ENCODE measurements around the gene UAP1L1.
A peak's percentile ranks its signal among the peaks of the same experiment; 100 is the strongest.

Gene UAP1L1

DNA sequence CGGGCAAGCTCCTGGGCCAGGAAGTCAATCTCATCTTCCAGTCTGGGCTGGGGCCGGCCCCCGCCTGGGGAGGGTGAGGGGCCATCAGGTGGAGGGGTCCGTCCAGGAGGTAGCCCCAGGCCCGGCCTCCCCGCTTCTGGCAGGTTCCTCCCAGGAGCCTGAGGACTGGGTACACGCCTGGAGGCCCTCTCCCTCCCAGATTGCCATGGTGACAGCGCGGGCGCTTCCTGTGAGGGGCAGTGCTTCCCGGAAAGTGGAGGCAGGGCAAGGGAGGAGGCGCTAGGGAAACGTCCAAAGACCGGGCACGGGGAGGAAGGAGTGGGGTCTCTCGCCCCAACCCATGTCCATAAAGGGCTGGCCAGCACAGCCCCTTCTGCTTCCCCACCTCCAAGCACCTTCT, 36.2 kb upstream of the UAP1L1 start:
- no peak for DNase-seq (ENCODE audit: low read depth)

GRCh38 chr9:137042751-137043727, 34.3 kb upstream of the UAP1L1 start:
- no peak for DNase-seq (ENCODE audit: low read depth)

GRCh38 chr9:137044037-137044436, 33.3 kb upstream of the UAP1L1 start:
- no peak for DNase-seq (ENCODE audit: low read depth)

GRCh38 chr9:137044502-137045177, 32.7 kb upstream of the UAP1L1 start:
- DNase-seq (ENCODE audit: low read depth), result no peak

DNA sequence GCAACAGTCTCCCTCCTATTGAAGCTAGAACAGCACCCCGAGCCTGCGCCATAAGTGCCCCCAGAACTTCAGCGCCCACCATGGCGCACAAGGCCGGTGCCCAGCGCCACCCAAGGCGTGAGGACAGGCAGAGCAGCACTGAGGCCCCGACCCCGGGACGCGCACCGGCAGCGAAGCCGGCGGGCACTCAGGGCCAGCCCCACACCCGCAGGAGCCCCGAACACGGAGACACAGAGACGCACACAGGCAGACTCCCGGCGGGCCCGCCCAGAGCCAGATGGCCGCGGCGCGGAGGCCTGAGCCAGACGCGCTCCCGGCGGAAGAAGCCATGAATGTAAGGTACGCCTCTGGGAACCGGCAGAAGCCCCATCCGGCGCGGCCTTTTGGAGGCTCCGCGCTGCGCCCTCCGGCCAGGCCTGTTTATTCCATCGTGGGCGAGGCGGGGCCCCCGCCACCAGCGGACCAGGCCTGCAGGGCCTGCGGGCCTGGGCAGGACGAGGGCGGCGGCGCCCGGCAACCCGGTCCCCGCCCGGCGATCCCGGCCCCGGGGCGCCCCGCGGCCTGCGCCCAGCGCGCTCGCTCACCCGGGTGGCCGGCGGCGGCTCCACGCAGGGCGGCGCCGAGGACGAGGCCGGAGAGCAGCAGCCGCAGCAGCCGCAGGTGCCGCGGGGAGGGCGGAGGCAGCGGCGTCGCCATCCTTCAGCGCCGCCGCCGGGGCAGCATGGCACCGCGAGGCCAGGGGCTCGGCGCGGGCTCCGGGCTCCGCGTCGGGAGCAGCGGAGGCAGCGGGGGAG, 31.8 kb upstream of the UAP1L1 start:
- DNase-seq (ENCODE audit: low read depth), result no peak

DNA sequence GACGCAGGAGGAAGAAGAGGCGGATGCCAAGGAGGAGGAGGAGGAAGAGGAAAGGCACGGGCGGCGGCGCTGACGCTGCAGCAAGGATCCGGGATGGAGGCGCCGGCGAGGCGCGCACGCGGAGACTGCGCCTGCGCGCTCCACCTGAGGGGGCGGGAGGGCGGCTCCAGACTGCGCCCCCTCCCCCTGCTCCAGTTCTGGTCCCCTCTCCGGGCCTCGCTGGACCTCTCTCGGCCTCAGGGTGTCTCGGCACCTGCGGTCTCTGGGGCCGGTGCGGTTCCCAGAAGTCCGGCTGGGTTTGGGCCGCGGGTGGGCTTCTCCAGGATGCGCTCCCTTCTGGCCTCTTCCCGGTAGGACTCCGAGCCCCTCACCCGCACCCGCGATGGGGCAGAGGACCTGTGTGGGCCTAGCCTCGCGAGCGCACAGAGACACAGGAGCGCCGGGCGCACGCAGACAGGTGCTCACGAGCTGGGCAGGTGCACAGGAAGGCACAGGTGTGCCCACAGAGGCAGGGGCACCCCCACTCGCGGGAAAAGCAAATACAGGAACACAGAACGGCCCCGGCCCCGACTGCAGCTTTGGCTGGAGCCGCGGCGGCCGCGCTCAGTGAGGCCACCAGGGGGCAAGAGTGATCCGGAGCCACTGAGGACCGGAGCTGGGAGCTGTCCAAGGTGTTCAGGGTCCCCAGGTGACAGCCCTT, 31.1 kb upstream of the UAP1L1 start, which contains the start of gene NPDC1:
Gene NPDC1 (minus strand): TSS at position 90 of the 700 bp plus-strand sequence. CDS start 188 bp downstream, outside the sequence.
- DNase-seq (ENCODE audit: low read depth), result peak; percentile 72

- DNase-seq (ENCODE audit: low read depth), result no peak
Observed at GRCh38 chr9:137048655-137049543, 28.4 kb upstream of the UAP1L1 start.

DNA sequence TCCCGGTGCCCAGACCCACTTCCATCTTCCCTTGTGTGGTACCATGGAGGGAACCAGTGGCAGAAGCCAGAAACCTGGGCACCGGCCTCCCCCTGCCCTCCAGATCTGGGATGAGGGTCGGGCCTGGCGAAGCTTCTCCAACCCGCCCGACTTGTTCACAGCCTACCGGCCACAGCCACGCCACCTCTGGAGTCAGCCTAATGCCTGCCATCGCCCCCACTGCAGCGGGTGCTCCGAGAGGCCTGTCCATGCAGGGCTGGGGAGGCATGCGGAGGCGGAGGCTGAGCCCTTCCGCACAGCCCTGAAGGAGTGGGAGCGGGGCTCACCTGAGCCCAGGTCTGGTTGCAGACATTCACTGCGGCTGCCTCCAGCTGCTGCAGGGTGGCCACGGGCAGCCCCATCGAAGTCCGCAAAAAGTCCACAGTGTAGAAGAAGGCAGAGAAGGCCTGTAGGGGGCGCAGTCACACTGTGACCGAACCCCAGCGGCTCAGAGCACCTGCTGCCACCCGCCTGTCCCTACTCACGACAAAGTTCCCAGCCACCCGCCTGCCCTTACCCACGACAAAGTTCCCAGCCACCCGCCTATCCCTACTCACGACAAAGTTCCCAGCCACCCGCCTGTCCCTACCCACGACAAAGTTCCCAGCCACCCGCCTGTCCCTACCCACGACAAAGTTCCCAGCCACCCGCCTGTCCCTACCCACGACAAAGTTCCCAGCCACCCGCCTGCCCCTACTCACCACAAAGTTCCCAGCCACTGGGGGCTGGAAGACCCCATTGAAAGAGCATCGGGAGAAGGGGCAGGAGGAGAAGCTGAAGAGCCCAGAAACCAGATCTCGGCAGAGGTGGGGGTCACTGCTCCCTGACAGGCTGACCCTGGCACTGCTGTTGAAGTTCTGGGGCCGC, 27.5 kb upstream of the UAP1L1 start:
- DNase-seq (ENCODE audit: low read depth), result peak; percentile 36

GRCh38 chr9:137050570-137050969, 26.7 kb upstream of the UAP1L1 start:
- DNase-seq (ENCODE audit: low read depth), result no peak

- DNase-seq (ENCODE audit: low read depth), result no peak
Observed at GRCh38 chr9:137051145-137051724, 26.1 kb upstream of the UAP1L1 start.

DNA sequence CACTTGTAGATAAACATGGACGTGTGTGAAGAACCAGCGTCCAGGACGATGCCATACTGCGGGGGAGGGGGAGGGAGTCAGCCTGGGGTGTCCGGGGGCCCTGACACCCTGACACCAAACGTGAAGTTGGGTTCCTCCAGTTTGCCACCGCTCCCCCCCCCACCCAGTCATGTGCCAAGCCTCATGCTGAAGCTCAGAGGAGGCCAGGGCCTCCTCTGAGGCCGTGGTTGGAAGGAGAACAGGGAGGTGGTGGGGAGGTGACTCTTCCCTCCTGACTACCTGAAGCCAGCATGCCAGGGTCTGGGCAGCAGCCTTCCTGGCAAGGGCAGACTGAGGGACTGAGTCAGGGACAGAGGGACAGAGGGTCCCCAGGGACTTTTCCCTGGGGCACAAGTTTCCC, 25.0 kb upstream of the UAP1L1 start:
- DNase-seq (ENCODE audit: low read depth), result no peak

DNA sequence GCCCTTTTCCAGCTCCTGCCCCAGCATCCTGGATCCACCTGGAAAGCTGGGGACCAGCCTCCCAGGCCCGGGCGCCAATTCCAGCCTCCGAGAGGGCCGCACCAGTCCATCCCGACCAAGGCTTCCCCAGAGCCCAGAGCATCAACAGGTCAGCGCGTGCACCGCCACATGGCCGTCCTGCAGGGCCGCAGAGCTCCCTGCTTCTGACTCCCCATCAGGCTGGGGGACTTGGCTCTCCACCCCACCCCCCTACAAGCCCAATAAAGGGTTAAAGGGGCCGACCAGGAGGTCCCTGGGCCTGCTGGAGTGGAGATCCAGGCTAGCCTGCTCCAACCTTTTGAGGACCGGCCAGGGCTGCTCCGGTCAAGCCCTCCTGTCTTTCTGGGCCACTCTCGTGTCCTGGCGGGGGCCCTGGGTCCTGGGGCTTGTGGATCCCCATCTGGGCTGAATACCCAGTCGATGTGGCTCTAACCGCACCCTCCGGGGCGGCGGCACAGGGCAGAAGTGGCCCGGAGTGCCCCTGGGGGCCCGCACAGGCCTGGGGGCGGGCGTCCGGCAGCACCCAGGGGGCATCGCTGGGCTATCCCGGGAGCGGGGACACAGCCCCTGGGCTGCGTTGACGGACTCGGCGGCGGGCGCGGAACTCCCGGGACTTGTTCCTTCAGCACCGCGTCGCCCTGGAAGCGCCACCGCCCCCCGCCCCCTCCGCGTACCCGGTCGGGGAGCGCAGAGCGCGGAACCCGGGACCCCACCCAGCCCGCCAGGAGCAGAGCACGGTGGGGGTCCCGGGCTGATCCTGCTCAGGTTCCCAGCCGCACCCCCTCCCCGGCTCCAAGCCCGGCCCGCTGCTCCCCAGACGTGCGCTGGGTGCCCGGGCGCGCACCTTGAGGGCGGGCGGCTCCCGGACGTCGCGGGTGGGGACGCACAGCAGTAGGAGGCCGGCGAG, 24.0 kb upstream of the UAP1L1 start:
- DNase-seq (ENCODE audit: low read depth), result no peak

- DNase-seq (ENCODE audit: low read depth), result peak; percentile 31
Observed at GRCh38 chr9:137053944-137054931, 23.1 kb upstream of the UAP1L1 start, which contains the start of gene ENTPD2. Gene ENTPD2, minus strand, starts transcription at chr9:137054061. Its CDS starts 64 bp downstream, at chr9:137053997.

- DNase-seq (ENCODE audit: low read depth), result no peak
Observed at GRCh38 chr9:137054932-137055384, 22.4 kb upstream of the UAP1L1 start.

DNA sequence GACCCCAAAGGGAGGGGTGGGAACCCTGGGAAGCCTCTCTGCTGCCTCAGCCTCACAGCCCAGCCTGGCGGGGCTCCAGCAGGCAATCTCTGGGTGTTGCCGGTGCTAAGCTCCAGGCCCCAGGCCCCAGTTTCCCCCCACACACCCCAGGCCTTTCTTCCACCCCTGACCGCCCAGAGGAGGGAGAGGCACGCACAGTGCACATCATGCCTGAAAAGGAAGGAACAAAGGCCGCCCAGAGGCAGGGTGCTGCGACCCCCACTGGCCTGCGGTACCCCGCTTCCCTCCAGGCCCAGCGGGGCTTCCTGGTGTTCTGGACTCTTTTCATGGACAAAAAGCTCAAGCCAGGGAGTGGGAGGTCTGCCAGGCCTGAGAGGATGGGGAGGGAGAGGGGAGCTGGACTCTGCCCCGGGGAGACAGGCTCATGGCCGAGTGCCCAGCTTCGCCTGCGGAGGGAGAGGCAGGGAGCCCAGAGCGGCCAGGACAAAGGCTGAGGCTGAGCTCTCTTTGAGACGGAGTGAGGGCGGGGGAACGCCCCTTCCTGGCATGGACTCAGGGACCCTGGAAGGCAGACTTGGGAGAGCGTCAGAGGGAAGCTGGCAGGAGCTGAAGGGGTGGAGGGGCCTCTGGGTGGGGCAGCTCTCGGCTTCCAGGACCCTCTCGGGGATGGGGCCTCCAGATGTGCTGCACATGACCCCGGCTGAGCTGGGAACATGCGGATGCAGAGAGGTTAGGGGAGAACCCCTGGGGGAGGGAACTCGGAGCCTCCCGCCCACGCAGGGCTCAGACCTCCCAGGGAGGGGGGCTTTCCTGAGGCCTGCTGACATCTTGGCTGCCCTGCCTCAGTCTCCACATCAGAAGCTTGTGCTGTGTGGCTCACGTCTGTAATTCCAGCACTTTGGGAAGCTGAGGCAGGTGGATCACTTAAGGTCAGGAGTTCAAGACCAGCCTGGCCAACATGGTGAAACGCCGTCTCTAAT, 21.6 kb upstream of the UAP1L1 start:
- DNase-seq (ENCODE audit: low read depth), result no peak
